PC-9 (cell line): ENCODE data around the gene LEKR1.

ENCODE experiments used
- CTCF ChIP-seq: fragments of 200-600 bp; sonication (generic); conservative IDR thresholded peaks from 2 replicates; pipeline ENCODE4 v1.6.1; 2017; ENCODE audit warnings: mixed run types, antibody characterized with exemption, mild to moderate bottlenecking, moderate library complexity
- EZH2 ChIP-seq: fragments of 200-600 bp; sonication (generic); IDR thresholded peaks from 2 replicates; pipeline ENCODE4 v1.8.0; 2017; ENCODE audit warnings: antibody characterized with exemption, low read depth

GRCh38 chr3:156888576-156888975, 62.4 kb downstream of the LEKR1 start:
- TF ChIP-seq CTCF (no peak), EZH2 (no peak)
